Lower leg skin (tissue), 3 donors: ENCODE data around the gene CFAP299.

Source experiments
- POLR2A ChIP-seq, 2 donors: fragments of 450-650 bp; IDR thresholded peaks; one replicate each; pipeline ENCODE4 v1.6.1; 2016 to 2017; ENCODE audit warnings: antibody characterized with exemption in 2 of 2, mild to moderate bottlenecking in 1 of 2, moderate library complexity in 1 of 2
- TF ChIP-seq, protein P1 (sequence below), 3 donors: fragments of 450-650 bp; IDR thresholded peaks; one replicate each; pipeline ENCODE4 v1.5.1; 2016; ENCODE audit warnings: antibody characterized with exemption in 3 of 3, mild to moderate bottlenecking in 3 of 3, moderate library complexity in 2 of 3

DNA sequence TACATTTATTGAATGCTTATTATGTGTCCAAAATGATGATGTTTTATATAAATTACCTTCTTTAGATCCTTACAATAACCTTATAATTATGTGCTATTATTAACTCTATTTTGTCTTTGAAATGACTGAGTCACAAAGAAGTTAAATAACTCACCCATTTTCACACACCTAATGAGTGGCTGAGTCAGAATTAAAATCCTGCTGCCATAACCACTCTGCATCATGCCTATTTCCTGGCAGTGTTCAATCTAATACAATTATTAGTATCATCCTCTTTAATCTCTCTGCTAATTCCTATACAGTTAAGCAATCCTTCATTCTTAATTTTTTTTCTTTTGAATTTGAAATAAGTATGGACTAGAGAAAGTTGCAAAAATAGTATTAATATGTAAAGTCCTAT is 342.9 kb downstream of the CFAP299 start:
- TF ChIP-seq, protein P1, sequence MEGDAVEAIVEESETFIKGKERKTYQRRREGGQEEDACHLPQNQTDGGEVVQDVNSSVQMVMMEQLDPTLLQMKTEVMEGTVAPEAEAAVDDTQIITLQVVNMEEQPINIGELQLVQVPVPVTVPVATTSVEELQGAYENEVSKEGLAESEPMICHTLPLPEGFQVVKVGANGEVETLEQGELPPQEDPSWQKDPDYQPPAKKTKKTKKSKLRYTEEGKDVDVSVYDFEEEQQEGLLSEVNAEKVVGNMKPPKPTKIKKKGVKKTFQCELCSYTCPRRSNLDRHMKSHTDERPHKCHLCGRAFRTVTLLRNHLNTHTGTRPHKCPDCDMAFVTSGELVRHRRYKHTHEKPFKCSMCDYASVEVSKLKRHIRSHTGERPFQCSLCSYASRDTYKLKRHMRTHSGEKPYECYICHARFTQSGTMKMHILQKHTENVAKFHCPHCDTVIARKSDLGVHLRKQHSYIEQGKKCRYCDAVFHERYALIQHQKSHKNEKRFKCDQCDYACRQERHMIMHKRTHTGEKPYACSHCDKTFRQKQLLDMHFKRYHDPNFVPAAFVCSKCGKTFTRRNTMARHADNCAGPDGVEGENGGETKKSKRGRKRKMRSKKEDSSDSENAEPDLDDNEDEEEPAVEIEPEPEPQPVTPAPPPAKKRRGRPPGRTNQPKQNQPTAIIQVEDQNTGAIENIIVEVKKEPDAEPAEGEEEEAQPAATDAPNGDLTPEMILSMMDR (IDR thresholded peaks at IDR 0.05) = no peak
- no peak for TF ChIP-seq POLR2A (IDR thresholded peaks at IDR 0.05)
